NCI-H146 treated with DMSO at 0.1 percent for 48 hours (cell line): ENCODE data around the gene GRIP2.

Experiments
- DNase-seq: peaks from one replicate; lab custom pipeline; 2025; ENCODE audit not compliant: unreplicated experiment; lab: John Stamatoyannopoulos, UW

Gene GRIP2

GRCh38 chr3:14456794-14457193 is 83.3 kb downstream of the GRIP2 start:
- DNase-seq, result no peak

DNA sequence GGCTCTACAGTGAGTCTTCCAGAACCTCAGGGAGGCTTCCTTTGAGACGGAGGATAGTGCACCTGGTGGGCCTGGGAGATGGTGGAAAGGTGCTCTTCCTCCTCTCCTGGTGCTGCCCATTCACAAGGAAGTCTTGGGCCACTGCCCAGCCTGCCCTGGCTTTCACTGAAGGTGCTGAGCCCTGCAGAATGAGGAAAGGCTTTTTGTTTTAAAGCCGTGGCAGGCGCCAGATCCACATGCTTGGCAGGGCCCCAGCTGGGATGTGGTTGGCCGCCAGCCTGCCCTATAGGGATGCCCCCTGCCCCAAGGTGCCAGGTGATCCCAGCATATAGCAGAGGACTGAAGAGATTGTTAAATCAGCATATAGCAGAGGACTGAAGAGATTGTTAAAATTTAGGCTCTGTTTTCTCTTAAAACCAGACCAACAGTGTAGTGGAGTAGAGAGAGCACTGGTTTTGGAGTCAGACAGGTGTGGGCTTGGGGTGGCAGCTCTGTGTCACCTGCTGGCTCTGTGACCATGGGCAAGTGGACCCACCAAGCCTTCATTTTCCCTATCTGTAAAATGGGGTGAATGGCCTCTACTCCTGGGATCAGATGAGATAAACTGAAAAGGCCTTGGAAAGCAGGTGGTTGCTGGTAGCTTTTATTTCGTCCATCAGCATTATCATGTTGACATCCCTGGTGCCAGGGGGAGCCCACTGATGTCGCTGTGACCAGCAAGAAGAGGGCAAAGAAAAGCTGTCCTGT is 84.4 kb downstream of the GRIP2 start:
- no peak for DNase-seq

- DNase-seq, result no peak
Observed at GRCh38 chr3:14454639-14455310, 85.4 kb downstream of the GRIP2 start.

DNA sequence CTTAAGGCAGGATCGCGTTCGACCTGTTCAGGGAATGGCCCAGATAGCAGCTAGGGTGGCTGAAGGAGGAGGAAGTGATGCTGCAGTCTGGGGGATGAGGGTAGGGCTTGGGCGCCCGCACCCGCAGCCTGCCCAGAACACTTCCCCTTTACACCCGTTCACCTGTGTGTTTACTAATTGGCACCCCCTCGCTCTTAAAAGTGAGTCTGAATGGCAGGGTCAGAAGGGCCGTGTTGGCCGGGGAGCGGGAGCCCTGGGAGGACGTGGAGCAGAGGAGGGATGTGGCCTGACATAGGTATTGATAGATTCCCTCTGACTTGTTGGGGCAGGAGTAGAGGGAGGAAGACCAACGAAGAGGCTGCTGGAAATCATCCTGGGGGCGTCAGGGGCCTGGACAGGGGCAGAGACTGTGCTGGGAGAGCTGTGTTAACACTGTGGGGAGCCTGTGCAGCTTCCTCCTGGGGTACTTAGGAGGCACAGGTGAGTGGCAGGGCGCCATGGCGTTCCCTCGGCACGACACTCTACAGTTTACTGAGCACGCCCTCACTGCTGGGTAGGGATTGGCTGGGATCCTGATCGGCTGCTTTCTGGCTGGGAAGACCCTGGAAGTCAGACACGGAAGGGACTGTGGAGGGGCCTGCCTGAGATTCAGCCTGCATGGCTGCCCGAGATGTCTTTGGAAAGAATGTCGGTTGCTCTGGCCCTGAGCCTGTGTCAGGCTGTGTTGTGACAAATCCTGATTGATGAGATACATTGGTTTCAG is 86.1 kb downstream of the GRIP2 start:
- DNase-seq, result no peak

DNA sequence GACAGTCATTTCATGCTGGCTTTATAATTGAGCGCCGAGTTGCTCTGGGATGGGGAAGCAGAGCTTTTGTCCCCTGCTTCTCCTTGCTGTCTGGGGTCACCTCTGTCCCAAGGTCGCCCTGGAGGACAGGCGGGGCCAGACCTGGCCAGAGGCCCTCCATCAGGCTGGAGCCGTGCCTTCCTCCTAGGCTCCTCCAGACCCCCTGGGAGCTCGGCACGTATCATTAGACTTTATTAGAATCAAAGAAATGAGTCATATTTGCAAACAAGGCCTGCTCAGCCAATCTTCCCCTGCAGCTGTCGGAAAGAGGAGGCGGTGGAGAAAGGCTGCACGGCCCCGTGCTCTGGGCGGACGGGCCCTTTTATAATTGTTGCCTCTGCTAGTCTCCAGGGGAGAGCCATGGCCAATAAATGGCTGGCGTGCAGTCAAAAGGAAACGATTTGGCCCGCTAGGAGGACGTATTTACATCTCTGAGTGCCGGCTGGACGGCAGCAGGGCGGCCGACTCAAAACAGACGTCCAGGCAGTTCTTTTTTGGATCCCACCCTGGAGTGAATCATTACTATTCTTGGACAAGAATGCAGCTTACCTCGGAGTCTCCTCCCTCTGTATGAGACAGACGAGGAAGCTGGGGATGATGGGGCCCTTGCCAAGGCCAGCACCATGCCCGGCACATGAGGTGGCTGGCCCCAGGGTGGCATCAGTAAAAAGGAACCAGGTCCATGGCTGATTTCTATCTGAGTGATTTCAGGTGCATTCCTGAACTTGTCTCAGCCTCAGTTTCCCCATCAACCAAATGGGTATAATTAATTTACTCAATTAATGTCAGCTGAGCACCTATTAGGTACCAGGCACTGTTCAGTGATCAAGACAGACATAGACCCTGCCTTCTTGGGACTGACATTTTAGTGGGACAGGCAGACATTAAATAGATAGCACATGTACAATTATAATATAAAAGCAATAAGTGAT is 87.1 kb downstream of the GRIP2 start:
- DNase-seq, result peak; percentile 91

GRCh38 chr3:14451844-14452739 is 88.0 kb downstream of the GRIP2 start:
- no peak for DNase-seq

DNA sequence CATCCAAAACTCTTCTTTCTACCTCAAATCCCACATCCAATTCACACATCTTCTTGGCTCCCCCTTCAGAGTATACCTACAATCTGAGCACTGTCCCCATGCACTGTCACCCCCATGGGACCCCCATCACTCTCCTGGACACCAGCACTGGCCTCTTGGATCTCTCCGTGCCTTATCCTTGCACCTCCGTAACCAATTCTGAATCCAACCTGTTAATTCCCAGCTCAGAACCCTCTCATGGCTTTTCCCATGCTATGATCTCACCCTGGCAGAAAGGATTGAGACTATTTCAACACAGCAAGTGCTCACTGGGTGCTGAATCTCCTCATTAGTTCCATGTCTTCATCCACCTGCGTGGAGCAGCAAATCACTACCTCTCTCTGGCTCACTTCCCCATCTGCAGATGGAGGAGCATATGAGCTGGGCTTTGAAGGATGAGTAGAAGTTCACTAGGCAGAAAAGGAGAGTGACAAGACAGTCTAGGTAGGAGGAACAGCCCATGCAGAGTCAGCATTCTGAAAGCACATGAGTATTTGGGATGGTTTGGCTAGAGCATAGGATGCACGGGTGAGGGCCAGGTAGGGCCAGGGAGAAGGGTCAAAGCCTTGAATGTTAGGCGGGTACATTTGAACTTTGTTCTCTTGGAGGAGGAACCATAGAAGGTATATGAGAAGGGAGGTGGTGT is 89.1 kb downstream of the GRIP2 start:
- no peak for DNase-seq

GRCh38 chr3:14450506-14450905 is 89.6 kb downstream of the GRIP2 start:
- no peak for DNase-seq

- DNase-seq, result no peak
Observed at GRCh38 chr3:14448756-14449727, 91.1 kb downstream of the GRIP2 start.

DNA sequence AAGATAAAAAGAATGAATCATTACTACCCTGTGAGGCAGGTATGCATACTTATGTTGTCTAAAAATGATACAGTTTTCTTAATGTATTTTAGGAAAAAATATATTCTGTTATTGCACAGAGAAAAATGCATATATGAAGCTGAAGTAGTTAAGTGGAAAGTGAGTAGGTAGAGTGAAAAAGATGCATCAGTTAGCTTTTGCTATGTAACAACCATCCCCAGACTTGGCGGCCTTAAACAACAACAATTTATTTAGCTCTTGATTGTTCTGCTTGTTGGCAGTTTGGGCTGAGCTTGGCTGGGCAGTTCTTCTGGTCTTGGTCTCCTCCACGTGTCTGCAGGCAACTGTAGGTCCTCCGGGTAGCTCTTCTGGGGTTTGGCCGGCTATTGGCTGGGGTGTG is 92.1 kb downstream of the GRIP2 start:
- no peak for DNase-seq

DNA sequence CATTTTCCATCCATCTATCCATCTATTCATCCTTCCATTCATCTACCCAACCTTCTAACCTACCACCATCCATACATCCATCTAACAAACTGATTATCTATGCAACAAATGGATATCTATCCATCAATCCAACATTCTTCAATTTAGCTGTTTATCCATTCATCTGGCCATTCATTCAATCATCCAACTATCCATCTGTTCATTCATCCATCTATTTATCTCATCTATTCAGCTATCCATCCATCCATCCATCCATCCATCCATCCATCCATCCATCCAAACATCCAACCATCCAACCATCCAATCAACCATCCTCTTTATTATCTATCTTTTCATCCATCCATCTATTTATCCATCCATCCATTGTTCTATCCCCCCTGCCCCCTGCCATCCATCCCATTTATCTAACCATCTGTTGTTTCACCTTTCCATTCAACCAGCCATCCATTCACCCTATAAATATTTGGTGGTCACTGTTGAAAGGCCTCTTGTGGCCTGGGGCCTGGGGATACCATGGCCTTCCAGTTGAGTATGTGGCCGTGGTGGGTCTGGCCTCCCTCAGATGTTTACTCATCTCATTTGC is 93.1 kb downstream of the GRIP2 start:
- DNase-seq, result no peak

- no peak for DNase-seq
Observed at GRCh38 chr3:14445773-14446172, 94.4 kb downstream of the GRIP2 start.

DNA sequence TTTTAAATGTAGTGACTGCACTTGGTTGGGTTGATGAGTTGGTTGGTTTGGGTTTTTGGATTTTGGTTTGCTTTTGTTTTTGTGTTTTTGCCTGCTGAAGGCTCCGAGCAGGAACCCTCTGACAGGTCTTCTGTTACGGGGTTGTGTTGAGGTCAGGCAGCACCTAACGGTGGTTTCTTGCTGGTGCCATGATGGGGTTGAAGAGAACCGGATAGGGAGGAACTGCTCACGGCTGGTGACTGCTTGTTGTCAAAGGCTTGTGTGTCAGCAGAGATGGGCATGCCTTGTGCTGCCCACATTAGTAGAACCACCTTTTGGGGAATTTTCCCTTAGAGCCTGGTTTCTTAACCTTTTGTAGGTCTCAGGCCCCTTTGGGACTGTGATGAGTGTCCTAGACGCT is 95.8 kb downstream of the GRIP2 start:
- no peak for DNase-seq

GRCh38 chr3:14441920-14442300 is 98.2 kb downstream of the GRIP2 start:
- no peak for DNase-seq

DNA sequence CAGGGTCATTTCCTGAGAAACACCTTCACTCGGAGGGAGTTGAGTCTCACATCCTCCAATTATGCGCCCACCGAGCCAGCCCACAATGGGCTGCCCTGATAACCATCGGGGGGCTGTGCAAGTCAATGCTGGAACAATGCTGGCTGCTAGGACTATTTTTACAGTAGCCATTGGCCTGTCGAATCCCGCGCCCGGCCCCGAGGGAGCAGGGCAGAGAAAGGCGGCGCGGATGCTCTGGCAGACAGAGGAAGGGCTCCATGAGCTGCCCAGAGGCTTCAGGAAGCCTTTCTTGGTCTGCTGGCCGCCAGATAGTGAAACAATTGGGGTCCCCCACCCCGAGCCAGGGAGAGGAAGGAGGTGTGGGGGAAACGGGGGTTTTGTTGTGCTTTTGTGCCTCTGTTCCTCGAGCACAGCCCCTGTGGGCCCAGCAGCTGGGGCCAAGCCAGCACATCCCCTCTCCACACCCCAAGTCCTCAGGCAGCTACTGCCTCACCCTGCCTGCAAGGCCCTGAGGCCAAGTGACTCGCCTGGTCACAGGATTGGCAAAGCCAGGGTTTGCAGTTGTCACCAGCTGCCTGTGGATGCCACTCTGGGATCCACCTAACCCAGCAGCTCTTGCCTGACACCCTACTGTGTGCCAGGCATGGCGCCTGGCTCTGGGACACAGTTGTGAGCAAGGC is 98.8 kb downstream of the GRIP2 start:
- DNase-seq, result no peak

DNA sequence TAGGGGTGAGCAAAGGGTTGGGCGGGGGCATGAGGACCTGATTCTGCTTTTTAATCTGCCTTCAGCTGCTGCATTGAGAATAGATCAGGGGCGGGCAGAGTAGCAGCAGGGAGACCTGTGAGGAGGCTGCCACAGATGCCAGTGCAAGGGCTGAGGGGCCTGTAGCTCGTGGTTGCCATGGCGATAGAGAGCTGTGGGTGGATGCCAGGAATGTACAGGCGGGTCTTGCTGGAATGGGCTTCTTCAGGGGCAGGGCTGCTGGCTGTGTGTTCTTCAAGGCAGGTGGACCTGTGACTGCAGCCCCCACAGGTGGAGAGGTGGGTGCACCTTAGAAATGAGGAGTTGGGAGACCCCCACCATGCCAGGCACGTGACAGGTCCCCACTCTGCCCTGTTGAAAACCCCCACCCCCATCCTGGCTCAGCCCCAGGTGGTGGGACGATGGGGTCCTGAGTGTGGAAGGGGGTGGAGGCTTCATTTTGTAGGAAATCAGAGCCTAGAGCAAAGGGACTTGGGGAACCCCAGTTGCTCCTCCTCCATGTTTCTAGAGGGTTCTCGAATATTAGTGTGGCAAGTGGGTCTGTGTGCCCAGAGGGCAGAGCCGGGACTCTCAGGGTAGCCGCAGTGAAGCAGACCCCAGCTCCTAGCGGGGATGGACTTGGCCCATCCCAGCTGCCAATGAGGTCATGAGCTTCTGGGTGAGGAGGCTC is 99.5 kb downstream of the GRIP2 start:
- no peak for DNase-seq

- DNase-seq, result no peak
Observed at GRCh38 chr3:14440168-14440518, 100.0 kb downstream of the GRIP2 start.
